ENCODE data around the gene FAM53B.

Gene FAM53B

GRCh38 chr10:124707144-124707467 is 37.1 kb downstream of the FAM53B start:
- no peak for DNase-seq

DNA sequence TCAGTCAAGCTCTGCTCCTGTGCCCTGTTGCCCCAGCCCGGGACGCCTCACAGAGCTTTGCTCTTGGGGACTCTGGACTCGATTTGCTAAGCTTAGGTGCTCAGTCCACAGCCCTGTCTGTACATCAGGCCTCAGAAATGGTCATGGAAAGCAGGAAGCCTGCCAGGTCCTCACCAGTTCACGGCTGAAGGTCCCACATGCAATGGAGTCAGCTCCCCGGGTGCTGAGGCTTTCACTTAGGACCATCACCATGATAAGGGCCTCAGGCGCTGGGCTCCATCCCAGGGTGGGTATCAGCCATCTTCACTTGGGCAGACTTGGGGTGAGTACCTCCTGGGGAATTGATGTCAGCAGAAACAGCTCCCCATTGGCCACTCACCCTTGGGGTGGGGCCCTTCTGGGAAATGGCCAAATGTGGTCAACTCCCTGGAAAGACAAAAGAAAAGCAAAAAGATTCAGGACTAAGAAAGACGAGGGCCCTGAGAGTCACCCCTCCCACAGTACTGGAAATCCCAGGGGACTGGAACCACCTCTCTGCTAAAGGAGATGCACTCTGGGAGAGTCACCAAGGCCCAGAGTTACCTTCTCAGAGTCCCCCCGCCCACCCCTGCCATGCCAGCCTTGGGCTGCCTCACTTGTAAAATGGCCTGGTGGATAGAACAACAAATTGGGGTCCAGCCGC is 37.6 kb downstream of the FAM53B start:
- no peak for DNase-seq

GRCh38 chr10:124705817-124706461 is 38.2 kb downstream of the FAM53B start:
- DNase-seq: no peak

DNA sequence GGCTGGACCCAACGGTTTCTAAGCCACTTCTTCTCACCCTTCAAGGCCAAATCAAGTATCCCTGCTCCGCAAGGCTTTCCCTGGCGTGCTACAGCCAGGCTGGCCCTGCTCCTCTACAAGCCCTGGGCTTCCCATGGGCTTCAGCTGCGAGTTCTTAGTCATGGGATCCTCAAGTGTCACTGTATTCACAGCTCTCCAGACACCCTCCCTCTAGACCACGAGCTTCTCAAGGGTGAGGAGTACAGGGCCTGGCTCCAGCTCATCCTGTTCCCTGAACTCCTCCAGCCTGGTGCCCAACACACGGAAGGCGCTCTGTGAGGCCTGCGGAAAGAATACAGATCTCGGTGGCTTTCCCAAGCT is 38.8 kb downstream of the FAM53B start:
- DNase-seq: no peak

- DNase-seq: no peak
These were observed 39.5 kb downstream of the FAM53B start for GRCh38 chr10:124704428-124705380.

GRCh38 chr10:124703778-124704427 is 40.3 kb downstream of the FAM53B start:
- no peak for DNase-seq

DNA sequence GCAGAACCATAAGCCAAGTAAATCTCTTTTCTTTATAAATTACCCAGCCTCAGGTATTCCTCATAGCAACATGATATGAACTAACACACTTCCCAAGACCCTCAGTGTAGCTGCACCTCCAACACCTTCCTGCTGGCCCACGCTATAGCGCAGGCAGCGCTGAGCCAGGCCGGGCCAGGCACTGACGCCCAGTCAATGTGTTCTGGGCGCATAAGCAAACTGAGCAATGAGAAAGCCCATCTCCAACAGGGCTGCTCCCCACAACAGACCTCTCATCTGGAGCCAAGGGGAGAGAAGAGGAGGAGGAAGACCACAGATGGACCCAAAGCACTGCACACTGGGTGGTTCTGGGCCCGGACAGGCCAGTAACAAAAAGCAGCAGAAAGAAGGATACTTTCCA is 40.8 kb downstream of the FAM53B start:
- DNase-seq: no peak

DNA sequence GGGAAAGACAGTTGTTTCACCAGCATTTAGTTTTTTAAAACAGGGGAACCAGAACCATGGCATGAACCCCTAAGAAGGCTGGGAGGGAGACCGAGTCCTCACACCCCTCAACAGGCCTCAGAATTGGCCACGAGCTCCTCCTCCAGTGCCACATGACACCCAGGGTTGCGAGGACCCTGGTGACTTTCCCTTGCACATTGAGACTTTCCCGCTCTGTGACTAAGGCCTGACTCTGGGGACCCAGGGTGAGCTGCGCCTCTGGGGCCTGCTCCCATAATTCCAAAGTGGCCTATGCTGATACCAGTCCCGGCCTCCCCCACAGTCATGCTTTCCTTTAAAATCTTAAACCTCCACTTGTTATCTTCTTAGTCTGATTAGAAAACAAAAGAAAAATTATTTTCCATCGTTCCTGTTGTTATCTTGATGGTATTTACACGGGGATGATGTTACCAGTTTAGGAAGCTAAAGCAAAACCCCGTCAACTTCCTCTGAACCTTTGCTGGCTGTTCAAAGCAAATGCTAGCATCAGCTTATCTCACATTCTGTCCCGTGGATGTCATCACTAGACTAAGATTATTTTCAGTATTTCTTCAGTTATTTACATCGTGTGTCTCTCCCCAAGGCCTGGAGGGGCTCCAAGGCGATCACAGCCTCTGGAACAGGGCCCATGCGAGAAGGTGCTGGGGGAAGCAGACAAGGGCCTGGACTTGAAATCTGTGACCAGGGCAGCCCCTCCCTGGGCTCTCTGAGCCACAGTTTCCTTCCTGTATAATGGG is 42.1 kb downstream of the FAM53B start:
- no peak for DNase-seq

DNA sequence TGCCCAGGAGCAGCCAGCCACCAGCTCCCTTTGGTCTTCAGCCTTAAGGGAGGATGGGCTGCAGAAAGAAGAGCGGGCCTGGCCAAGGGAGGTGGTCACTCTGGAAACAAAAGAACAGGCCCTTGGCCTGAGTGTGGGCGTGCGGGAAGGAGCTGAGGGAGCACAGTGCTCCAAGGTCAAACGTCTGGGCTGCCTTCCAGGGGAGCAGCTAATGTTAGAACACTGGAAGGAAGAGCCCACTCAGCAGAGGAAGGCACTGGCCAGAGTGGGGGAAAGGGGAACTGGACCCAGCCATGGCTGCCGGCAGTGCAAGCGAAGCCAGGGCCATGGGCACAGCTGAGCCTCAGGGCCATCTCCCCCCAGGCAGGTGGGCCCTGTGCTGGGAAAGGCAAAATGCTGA is 42.7 kb downstream of the FAM53B start:
- no peak for DNase-seq

DNA sequence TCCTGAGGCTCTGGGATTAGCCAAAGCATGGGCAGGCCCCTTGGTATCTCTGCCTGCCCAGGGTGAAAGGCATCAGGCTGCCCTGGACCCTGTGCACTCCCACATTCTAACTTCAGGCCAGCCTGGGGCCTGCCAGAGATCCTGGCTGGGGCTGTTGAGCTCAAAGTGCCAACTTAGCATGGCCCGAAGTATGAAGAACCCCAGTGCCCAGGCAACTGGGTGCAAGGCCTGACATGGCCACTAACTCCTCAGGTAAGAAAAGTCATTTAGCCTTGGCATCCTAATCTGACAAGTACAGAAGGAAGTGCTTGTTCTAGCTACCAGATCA is 43.2 kb downstream of the FAM53B start:
- no peak for DNase-seq

GRCh38 chr10:124700293-124701037 is 43.7 kb downstream of the FAM53B start:
- no peak for DNase-seq

DNA sequence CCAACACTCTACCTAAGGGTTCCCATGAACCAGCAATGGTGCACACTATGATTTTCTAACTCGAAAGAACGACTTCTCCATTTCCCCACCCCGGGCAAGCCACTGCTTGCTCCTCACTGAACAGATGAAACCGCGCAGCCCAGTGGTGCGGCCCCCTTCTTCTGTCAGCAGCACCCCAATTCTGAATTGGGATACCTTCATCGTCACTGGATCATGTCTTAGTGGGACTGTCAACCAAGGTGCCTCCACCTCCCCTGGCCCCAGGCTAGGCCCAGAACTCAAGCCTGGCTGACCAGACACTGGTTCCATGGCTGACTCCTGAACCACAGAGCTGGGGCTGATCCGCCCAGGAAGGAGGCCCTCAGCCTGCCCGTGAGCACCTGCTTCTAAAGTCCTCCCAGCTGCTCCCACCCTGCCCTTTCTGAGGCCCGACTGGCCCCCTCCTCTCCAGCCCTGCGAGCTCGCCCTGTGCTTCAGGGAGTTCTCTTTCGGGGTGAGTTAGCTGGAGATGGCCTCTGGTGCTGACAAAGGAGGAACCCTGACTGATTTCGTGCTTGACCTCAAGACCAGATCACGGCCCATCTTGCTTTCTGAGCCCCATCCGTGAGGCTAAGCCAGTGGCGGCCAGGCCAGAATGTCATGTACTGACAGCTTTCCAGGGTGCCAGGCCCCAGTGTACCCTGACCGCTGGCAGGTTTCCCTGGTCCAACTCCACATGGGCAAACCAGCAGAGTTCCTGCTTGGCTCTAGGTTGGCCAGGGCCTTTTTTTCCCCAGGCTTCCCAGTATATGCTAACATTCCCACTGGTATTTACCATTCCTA is 44.5 kb downstream of the FAM53B start:
- no peak for DNase-seq

- no peak for DNase-seq
These were observed 45.4 kb downstream of the FAM53B start for GRCh38 chr10:124698545-124699469.

DNA sequence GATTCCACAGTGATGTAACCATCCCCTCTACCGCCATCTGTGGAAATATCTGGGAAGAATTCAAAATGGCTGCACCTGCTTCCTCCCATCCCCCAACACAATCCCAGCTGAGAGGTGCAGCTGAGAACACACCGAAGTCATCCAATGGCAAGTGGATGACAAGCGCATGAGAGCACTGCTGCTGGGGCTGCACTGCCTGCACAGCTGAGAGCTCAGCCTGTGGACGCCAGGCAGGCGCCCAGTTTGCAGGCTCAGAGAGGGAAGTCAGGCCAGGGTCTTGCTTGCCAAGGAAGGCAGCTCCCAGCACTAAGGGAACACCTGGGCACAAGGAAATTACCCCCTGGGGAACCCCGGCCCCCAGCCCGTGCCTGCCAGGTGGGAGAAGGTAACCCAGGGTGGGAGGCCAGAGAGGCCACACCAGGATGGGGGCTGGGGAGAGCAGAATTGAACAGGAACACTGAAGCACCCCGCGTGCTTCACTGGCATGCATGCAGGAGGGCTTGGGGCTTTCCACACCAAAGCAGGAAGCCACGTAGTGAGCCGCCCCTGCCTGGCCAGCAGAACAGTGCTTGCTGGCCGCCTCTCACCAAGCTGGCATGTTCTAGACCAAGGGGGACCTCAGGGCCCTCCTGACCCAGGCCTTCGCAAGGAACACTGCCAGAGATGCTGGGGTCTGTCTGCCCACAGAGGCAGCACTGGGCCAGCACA is 46.2 kb downstream of the FAM53B start:
- DNase-seq: peak; percentile 49

DNA sequence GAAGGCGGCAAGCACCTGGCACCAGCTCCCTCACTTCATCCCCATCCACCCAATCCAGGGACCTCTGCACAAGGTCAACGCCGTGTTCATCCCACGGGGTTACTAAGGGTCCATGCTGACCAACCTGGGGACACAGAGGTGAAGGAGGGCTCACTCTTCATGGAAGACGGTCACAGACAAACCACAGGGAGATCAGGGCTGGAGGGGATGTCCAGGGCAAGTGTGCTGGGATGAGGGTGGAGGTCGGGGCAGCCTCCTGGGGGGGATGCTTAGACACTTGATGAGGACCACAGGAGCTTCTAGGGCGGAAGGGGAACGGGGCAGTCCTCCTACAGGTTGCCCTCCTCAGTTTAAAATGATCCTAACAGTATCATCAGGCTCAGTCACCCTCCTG is 46.7 kb downstream of the FAM53B start:
- no peak for DNase-seq

GRCh38 chr10:124696446-124697392 is 47.5 kb downstream of the FAM53B start:
- no peak for DNase-seq

DNA sequence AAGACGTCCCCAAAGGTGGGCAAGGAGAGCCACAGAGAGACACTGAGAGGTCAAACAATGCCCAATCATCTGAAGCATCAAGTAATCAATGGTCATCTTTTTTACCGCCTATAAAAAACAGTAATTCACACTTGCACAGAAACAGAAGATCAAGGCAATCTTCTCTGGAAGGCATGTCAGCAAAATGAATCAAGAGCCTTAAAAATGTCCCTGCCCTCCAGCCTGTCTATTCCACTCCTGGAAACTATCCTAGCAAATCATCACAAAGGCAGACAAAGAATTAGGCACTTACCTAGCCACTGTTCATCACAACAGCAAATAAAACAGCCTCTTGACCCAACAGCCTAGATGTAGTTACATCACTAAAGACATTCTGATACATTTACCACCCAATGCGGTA is 48.9 kb downstream of the FAM53B start:
- no peak for DNase-seq

All from CD4-positive, alpha-beta T cell treated with Interferon gamma for 1 hour (primary cell).